ENCODE results near the gene ALAS2. TPM values are rescaled to one million over a fixed set of nuclear protein-coding genes. Genes with fewer than 3 reads are reported as not detected.

Gene ALAS2
- total and polyA plus RNA-seq, 2 of the 8 experiments (the other 6 are each of a cell fraction or from before 2014, with no cell fraction given): 0.27 to 0.32 TPM

GRCh38 chrX:54999717-55000598 is 30.8 kb downstream of the ALAS2 start, which contains the start of gene APEX2:
Gene APEX2 (plus strand): TSS chrX:55000363. CDS start chrX:55000423, 60 bp downstream.
- Histone ChIP-seq H3K79me2 (ENCODE audit: control insufficient read depth in 1 of 2, insufficient read depth in 2 of 2, low read length in 2 of 2) (peaks cover 0 to 12% of the 10 kb centered on the region in 2 experiments; a peak in 2 of 4 replicates), H4K91ac (replicated peaks; ENCODE audit: insufficient read length, low read length) (peak within 1 kb of the TSS; percentile 73), H3K23me2 (ENCODE audit: low read depth, low read length) (peaks cover 9% of the 10 kb centered on the region; the same call in 1 of the 2 replicates), H3K18ac (ENCODE audit: extremely low read depth, low read length) (no peak within 1 kb of the TSS; the same call in 1 of the 2 replicates), H2AK5ac (ENCODE audit: low read depth, low read length) (no peak within 1 kb of the TSS), H3K36me3 (ENCODE audit: control insufficient read depth in 2 of 4, insufficient read depth in 4 of 4, low read length in 3 of 4) (peaks cover 0 to 19% (median 12%) of the 10 kb centered on the region in 4 experiments; a peak in 6 of 8 replicates), H2BK120ac (replicated peaks; ENCODE audit: low read depth, low read length) (no peak within 1 kb of the TSS), H2BK15ac (ENCODE audit: low read length) (no peak within 1 kb of the TSS), H2BK12ac (ENCODE audit: low read depth, low read length) (no peak within 1 kb of the TSS), H3K79me1 (ENCODE audit: low read depth, low read length) (no peaks in the 10 kb centered on the region), H2BK5ac (ENCODE audit: low read depth, low read length) (peak within 1 kb of the TSS; percentile 91; the same call in 1 of the 2 replicates), H3K23ac (ENCODE audit: insufficient read length) (no peak within 1 kb of the TSS), H4K20me1 (replicated peaks in 1 of 2; ENCODE audit: control insufficient read depth in 1 of 2, insufficient read depth in 2 of 2, low read length in 2 of 2) (no peaks in the 10 kb centered on the region), H3K56ac (replicated peaks; ENCODE audit: insufficient read length, low read depth, low read length) (peak within 1 kb of the TSS; percentile 59), H2AFZ (ENCODE audit: low read length) (peak within 1 kb of the TSS; percentile 90; the same call in 1 of the 2 replicates), H3K9ac (replicated peaks in 1 of 4; ENCODE audit: extremely low read depth in 1 of 4, low read depth in 3 of 4, low read length in 3 of 4) (peak within 1 kb of the TSS; percentile 60 to 76 (median 66)), H4K8ac (ENCODE audit: extremely low read depth, insufficient read depth, low read length) (peak within 1 kb of the TSS; percentile 87), H3K9me3 (ENCODE audit: insufficient read depth in 2 of 2, low read depth in 1 of 2, low read length in 1 of 2) (no peaks in the 10 kb centered on the region), H3K4ac (replicated peaks; ENCODE audit: insufficient read length, low read depth, low read length) (no peak within 1 kb of the TSS), H4K5ac (ENCODE audit: insufficient read length, low read depth, low read length) (peak within 1 kb of the TSS; percentile 70), H3K14ac (ENCODE audit: insufficient read length) (no peak within 1 kb of the TSS), H3K4me1 (replicated peaks in 1 of 4; ENCODE audit: control insufficient read depth in 3 of 4, insufficient read depth in 4 of 4, low read length in 3 of 4) (no peaks in the 10 kb centered on the region), H3K4me2 (ENCODE audit: insufficient read depth in 1 of 2, low read depth in 2 of 2, low read length in 2 of 2) (peak within 1 kb of the TSS; percentile 70 to 77), H3K4me3 (ENCODE audit: extremely low read depth in 1 of 4, insufficient read depth in 2 of 4, low read depth in 3 of 4, low read length in 4 of 4) (peak within 1 kb of the TSS; percentile 73 to 85 (median 78)), H2BK20ac (ENCODE audit: low read length) (no peak within 1 kb of the TSS), H3K27ac (ENCODE audit: low read depth, low read length) (peak within 1 kb of the TSS; percentile 77), H3K27me3 (replicated peaks in 1 of 4; ENCODE audit: control insufficient read depth in 3 of 4, extremely low read depth in 1 of 4, insufficient read depth in 3 of 4, low read length in 3 of 4) (no peaks in the 10 kb centered on the region)
- peak; percentile 95 for FAIRE-seq
- DNase-seq (ENCODE audit: low read depth in 1 of 2, low spot score in 2 of 2): peak; percentile 58 to 72
- CTCF ChIA-PET (ENCODE audit: partially characterized antibody): interaction anchor here (0.7 to 2.3 kb wide), 6 partner anchors 9 to 360 kb away, joined by 3 to 5 read pairs (median 3); partner anchors contain the start of gene TRO
- POLR2A ChIA-PET (ENCODE audit: partially characterized antibody): interaction anchor here (1.0 to 2.5 kb wide), 6 partner anchors 9 to 452 kb away, joined by 3 to 20 read pairs (median 4); partner anchors contain the start of gene MAGEH1
- 2% methylated on average over 31 of the region's 55 CpGs; no CpG with 5 or more reads in 1 of the 2 experiments for WGBS, 2 experiments (ENCODE audit: extremely low coverage in 1 of 2, insufficient coverage in 1 of 2, insufficient read length in 1 of 2, insufficient replicate concordance in 2 of 2, low coverage in 1 of 2, low lambda C conversion rate in 2 of 2, missing lambda C conversion rate in 1 of 2)
- 0 out of 2 replicates have a peak, but pooled peaks have one; percentile 6 for TF ChIP-seq EGR1 (IDR thresholded peaks at IDR 0.05; ENCODE audit: borderline replicate concordance, low read depth, low read length)
- peak; percentile 54; the same call in 1 of the 2 replicates for TF ChIP-seq TAF1 (IDR thresholded peaks at IDR 0.05; ENCODE audit: low read depth, low read length)
- TF ChIP-seq JUND (IDR thresholded peaks at IDR 0.05; ENCODE audit: low read length): no peak
- TF ChIP-seq, protein P1, sequence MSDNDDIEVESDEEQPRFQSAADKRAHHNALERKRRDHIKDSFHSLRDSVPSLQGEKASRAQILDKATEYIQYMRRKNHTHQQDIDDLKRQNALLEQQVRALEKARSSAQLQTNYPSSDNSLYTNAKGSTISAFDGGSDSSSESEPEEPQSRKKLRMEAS (IDR thresholded peaks at IDR 0.05): no peak
- TF ChIP-seq BACH1 (IDR thresholded peaks at IDR 0.05; ENCODE audit: low read length): no peak
- TF ChIP-seq RAD21 (IDR thresholded peaks at IDR 0.05 in 1 of 2, conservative IDR thresholded peaks at IDR 0.05 in 1 of 2; ENCODE audit: low read depth in 2 of 2, low read length in 2 of 2): no peak
- no peak for TF ChIP-seq GTF2F1 (IDR thresholded peaks at IDR 0.05; ENCODE audit: borderline replicate concordance, low read depth, low read length)
